Activated CD4-positive, alpha-beta T cell treated with anti-CD3 and anti-CD28 coated beads, Interleukin-2, Interleukin-6, amounts not matched to agents 100 ng/mL and 50 ng/mL, durations not matched to agents 16 hours and 8 hours (primary cell): ENCODE results near the gene CFAP74.

Source experiments
- DNase-seq: peaks from one replicate; pipeline ENCODE4 v3.0.0-alpha.2; 2020

CFAP74 gene

DNA sequence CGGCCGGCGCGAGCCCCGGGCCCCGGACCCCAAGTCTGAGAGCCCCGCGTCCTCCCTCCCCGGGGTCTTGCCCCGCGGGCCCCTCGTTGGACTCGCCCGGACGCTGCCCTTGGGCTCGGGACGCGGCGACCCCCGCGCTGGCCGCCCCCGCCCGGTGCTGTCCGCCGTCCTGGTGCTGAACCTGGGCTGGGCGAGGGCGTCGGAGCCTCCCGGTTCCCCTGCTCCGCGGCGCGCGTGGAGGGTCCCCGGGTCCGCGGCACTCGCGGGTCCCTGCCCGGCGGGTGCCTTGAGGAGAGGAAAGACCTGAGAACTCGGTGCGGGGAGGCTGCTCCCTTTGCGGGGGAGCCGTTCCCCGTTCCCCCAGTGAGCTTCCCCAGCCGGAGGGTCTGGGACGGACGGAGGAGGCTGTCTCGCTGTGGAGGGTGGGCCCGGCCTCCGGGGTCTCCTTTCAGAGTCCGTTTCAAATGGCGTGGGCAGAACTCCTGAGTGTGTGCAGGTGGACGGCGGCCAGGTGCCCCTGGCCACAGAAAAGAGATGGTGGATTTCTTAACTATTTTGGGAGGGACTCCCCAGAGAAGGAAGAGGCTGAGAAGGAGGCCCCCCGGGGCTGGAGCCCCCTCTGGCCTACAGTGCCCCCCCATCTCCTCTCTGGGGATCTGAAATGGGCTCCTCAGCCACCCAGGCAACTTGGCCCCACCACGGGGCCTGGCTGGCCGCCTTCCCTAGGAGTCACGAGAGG is 16.2 kb upstream of the CFAP74 start:
- no peak for DNase-seq

DNA sequence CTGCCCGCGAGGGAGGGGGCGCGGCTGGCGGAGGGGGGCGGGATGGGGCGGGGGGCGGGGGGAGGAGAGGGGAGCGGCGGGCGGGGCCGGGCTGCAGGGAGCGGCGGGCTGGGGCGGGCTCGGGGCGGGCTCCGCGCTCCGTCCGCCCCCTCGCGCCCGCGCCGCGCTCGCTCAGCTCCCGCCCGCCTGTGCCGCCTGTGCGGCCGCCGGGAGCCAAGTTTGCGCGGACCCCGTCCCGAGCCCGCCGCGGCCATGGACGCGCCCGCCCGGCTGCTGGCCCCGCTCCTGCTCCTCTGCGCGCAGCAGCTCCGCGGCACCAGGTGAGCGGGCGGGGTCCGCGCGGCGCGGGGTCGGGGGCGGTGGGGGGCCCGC is 15.6 kb upstream of the CFAP74 start, which contains the start of gene GABRD:
GABRD (plus strand) TSS at position 174 of the 372 bp plus-strand sequence; CDS start at position 253, 79 bp downstream.
- DNase-seq, result no peak

DNA sequence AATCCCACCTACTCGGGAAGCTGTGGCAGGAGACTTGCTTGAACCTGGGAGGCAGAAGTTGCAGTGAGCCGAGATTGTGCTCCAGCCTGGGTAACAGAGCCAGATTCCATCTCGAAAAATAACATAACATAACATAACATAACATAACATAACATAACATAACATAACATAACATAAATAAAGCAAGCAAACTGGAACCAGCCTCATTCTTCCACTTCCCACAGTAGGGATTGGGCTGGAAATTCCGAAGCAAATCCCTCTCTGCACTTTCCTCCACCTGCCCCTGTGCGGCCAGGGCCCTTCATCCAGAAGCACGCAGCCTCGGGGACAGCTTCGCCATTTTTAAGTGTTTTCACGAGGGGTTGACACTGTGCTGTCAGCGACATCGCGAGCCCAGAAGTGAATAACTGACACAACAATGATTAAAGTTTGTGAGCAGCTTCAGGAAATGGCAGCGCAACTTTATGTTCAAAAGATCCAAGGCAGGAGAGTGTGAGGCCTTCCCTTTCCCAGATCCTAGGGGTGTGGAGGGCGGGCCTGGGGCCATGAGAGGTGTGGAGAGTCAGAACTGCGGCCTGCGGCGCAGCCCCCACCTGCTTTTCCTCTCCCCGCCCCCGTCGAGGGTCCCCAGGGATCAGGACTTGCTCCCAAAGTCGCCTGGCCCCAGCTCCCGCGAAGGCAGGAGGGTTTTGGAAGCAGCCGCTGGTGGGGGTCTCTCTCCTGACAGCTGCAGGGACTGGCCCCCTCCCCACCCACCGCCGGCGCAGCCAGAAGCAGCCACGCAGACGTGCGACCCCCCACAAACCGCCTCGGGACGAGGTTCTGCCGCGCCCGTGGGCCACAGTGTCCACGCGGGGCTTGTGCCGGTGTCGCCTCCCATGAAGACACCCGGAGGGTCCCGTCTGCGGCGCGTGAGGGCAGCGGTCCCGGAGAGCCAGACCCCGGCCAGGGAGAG is 14.9 kb upstream of the CFAP74 start:
- DNase-seq, result no peak

DNA sequence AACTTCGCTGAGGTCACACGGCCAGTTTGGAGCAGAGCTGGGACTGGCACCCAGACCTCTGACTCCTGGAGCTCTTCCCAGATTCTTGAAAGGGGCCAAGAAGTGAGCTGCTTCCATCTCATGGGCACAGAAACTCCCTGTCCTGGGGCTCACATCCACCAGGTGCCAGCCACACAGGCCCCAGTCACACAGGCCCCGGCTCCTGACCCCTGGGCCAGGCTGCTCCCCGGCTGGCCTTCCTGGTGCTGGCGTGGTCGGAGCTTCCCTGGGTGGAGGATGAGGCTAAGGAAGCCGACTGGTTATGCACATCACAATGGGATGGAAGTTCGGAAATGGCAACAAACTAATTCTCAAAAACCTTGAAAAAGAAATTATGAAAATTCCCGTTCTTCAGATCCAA is 12.5 kb upstream of the CFAP74 start:
- no peak for DNase-seq

DNA sequence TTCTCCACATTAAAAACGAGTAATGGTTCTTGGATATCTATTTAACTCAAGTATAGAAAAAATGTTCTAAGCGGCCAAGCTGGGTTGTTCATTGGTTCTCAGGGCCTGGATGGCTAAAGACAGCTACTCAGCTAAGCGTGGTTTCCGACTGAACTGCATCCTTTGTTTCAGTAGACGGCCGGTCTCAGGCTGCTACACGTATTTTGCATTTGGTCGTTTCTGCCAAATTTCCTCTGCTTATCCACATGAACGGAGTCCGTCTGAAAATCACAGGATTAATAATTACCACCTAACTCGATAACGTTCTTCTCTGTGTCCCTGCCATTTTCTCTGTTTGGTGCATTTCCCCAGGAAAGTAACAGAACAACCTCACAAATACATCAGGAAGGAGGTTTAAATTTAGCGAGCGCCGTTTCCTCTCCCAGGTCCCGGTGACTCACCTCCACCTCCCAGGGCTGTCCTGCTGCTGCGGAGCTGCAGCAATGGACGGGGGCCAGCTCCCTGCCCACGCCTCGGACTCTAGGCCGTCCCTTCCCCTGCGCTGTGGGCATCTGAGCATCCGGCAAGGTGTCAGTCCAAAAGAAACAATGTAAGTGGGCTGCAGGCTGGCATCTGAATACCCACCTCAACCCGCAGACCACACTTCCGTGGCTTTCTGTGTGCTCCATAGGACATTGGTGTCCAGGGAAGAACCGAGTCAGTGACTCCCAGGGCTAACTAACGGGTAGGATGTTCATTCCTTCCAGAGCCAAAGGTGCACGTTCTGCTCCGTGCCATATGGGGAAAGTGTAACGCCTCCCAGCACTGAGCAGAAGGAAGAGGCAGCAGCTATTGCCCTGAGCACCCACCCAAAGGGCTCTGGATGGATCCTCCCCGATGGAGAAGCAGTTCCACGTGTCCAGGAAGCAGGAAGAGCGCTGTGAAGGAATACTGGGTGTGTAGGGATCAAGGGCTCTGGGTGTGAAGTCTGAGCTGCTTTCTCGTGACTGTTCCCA is 11.5 kb upstream of the CFAP74 start:
- no peak for DNase-seq

DNA sequence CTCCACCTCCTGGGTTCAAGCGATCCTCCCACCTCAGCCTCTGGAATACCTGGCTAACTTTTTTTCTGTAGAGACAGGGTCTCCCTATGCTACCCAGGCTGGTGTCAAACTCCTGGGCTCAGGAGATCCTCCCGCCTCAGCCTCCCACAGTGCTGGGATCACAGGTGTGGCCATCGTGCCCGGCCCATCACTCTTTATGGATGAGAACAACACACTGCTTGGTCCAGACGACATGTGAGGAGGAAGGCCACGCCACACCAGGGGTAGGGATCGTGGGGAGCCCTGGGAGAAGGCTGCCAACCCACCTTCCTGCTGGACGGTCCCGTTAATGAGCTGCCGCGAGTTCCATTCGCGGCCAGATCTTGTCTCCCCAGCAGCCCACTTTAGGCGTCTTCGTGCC is 10.6 kb upstream of the CFAP74 start:
- DNase-seq, result no peak

DNA sequence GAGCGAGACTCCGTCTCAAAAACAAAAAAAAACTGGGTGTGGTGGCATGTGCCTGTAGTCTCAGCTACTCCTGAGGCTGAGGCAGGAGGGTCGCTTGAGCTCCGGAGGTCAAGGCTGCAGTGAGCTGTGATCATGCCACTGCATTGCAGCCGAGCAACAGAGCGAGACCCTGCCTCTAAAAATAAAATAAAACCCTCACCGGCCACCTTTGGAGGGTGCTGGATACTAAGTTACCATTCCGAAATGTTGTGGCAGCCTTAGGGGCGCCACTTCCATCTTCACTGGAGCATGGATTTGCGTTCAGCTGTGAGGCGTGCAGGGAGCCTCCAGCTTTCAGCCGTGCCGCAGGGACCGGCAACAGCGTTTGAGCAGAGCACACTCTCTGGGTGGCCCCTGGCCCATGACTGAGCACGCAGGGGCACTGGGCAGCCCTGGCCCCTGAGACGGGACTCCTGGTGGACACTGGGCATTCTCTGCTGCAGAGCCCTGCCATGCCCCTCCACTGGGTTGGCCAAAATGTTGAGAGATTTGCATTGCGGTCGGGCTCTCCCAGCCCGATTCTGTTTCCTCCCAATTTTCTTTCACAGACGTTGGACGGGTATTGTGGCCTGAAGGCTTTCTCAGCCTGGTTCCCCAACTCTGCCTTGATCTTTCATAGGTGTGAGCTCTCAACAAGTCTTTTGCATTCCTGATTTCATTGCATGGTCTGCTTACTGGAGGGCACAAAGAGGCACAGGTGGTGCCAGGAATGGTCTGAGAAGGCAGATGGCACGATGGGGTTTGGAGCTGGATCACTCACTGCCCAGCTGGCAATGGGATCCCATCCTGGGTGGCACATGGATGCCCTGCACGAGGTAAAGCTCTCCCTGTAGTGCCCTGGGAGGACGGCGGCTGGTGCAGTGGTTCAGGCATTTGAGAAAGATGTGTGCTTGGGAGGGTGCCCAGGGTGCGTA is 5.8 kb upstream of the CFAP74 start:
- no peak for DNase-seq

DNA sequence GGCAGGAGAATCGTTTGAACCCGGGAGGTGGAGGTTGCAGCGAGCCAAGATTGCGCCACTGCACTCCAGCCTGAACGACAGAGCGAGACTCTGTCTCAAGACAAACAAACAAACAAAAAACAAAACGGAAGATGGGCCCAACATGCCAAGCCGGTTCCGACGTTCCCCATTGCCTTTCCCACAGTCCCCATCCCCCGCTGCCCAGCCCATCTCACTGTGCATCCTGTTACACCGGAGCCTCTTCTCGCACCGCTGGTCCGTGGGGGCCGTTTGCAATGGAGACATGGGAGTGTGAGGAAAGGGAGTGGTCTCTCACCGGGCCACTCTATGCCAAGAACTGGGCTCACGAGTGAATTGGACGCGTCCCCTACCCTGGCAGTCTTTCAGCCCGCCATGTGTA is 1.3 kb upstream of the CFAP74 start:
- no peak for DNase-seq

DNA sequence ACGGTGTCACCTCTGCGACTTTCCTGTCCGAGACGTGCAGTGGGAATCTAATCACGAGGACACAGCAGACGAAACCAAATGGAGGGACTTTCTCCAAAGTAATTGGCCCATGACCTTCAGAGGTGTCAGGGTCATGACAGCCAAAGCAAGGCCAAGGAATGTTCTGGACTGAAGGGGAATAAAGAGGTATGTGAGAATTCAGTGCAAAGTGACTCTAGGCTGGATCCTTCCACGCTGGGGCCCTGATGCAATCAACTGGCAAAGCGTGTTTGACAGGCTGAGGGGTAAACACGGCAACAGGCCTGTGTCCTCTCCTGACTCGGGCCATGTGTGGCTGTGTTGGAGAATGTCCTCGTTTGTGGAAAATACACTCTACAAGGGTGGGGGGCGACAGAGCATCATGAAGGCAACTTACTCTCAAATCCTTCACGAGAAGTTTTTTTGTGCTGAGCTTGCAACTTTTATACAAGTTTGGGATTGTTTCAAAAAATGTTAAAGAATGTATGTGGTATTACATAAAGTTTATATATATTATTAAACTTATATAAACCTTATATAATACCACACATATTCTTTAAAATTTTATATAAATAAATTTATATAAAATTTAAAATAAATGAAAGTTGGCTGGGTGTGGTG is 1.7 kb downstream of the CFAP74 start:
- DNase-seq, result no peak

DNA sequence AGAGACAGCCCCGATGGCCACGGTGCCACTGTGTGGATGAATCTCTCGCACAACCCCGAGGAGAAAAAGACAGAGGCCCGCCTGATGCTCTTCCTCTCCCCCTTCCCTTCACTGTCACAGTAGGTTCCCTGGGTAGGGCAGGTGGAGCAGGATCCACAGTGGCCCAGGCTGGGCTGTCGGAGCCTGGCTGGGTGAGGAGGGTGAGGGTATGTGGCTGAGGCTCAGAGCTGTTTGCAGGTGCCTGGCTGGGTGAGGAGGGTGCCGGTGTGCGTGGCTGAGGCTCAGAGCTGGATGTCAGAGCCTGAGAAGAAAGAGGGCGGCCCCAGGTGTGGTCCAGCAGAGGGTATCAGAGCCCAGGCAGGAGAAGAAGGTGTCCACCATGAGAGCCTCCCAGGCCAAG is 2.7 kb downstream of the CFAP74 start:
- DNase-seq, result no peak

DNA sequence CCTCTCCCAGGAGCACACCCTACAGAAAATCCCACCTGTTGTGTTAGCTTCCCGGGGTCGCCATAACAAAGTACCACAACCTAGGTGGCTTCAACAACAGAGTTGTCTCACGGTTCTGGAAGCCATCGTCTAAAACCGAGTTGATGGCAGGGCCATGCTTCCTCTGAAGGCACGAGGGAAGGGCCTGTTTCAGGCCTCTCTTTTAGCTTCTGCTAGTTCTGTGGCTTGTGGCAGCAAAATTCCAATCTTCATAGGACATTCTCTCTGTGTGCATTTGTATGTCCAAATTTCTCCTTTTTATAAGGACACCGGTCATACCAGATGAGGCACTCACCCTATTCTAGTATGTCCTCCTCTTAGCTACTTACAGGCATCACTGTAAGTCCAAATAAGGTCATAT is 3.2 kb downstream of the CFAP74 start:
- DNase-seq, result no peak

DNA sequence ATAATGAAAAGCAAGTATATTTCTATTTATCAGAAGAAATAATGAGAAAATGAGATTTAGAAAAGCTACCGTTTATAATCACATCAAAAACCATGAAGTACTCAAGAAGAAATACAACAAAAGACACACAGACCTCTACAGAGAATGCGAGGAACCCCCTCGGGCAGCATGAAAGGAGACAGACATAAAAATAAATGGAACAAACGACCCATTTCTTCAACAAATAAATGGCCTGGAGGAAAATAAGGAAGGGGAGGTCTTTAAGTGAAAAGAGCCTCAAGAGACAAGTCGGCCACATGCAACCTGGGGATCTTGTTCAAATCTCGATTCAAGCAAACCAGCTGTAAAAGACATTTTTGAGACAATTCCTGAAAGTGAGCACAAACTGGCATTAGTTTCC is 6.0 kb downstream of the CFAP74 start:
- DNase-seq, result no peak

DNA sequence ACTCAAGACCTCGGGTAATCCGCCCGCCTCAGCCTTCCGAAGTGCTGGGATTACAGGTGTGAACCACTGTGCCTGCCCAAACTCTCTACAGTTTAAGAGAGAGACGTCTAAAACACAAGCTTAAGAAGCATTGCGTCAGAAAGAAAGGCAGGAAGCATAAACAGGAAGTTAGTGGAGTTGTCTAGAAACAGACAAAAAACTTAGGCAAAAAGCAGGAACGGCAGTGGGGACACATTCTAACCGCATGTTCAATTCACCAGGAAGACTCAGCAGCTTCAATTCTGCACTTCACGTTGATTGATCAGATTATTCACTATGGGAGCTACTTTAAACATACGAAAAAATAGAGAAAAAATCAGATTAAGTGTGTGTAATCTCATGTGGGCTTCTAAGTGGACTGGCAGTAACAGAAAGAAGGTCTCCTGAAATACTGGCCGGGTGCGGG is 7.4 kb downstream of the CFAP74 start:
- DNase-seq, result peak; percentile 11

DNA sequence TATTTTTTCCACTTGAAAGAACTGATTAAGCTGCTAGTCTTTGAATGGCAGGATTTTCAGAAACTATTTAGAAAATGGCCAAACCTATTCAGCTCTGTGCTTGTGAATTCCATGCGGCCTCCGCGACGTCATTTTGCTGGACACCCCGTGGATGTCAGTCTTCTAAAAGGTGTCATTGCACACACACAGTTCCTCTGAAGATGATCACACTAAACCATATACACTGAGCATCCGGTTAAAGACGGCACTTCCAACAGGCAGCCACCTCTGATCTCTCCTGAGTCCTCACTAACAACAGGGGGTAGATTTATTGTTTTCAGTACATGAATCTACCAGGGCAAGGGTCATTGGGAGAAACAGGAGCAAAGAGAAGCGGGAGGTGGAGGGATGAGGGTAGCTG is 9.1 kb downstream of the CFAP74 start:
- no peak for DNase-seq

DNA sequence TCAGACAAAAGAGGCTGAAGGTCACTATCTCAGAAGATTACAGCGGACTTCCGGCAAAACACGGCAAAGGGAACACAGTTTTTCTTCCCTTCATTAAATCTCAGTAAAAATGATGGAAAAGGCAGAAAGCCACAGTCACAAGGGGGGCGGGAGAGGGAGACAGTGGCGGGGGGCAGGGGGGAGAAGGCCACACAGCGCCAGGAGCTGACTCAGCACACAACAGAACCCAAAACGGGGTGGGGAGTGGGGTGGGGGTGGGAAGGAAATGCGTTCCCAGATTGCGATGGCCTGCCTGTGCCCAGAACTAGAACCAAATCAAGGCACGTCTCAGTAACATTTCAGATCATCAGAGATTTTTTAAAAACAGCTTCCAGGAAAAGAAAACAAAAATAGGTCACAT is 13.4 kb downstream of the CFAP74 start:
- DNase-seq, result no peak

DNA sequence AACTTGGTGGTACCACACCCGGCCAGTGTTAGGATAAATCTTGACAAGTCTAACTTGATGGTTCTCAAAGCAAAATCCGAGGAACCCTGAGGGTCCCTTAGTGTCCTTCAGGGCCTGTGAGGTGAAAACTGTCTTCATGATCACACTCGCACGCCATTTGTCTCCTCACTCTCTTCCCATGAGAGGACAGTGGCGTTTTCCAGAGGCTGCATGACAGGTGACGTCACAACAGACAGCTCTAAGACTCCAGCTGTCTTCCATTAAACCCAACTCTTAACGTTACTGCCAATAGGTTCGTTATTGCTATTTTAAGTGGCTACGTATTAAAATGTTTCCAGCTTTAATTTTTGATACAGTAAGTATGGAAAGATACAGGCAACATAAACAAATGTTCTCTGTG is 13.8 kb downstream of the CFAP74 start:
- no peak for DNase-seq

DNA sequence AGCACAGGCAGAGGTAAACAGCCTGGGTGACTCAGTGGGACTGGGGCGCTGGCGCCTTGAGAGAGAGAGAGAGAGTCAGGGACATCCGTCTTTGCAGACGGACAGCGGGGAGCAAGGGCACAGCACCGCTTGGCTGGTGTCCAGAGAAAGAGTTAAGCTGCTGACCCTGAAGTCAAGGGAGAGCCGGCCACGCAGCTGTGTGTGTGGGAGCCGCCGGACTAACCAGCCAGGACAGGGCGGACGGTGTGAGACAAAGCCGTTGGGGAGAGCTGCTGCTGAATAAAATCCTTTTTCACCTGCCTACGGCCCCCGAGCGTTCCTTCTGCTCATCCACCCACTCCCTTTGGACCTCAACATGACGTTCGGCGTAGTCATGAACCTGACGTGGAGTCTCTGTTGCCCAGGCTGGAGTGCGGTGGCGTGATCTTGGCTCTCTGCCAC is 14.5 kb downstream of the CFAP74 start:
- DNase-seq, result no peak

DNA sequence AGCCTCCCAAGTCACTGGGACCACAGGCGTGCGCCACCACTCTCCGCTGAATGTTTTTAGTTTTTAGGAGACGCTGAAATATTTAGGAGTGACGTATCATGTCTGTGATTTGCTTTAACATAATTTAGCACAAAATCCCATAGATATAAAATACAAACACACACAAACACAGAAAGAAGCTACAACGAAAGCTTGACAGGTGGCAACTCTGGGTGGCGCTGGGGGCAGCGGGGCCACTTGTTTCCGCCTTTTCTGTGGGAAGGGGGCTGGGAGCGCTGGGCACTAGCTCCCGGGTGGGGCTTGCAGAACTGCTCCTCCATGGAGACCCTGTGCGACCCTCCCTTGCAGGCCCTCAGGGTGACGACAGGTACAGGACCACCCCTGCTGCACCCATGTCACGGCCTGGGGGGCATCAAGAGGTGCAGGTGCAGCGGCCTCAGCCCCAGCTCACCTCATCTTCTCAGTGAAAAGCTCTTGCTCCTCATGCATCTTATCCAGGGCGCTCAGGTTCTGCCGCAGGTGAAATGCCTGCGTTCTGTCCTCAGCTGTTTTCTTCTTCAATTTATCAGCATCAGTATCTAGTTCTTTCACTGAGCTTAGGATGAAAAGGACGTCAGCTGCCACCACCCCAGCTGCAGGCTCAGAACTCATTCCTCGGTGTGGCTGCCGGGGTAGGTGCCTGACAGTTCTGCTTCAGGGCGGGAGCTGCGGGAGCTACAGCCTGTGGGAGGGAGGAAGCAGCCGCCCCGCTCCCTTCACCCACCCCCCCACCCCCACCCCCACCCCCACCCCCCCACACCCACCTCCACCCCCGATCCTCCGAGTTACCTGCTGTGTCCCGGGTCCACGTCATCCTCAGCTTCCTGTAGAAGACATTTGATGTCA is 15.3 kb downstream of the CFAP74 start:
- no peak for DNase-seq

DNA sequence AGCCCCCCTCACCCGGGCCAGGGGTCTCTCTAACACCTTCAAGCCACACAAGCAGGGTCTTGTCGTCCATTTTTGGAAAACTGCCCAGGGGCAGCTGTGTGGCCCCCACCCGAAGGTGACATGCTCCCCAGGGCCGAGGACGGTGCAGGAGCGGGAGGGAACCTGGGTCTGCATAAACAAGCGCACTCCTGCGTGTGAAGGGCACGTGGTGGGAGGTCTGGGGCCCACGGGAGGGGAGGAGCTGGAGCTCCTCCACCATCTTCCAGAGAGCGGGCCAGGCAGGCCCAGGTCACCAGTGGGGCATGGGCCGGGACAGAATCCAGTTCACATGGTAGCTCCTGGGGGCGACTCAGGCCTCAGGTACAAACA is 16.5 kb downstream of the CFAP74 start:
- DNase-seq, result no peak
